HepG2 (cell line): ENCODE measurements around the gene SLC43A1. TPM values are rescaled to one million over a fixed set of nuclear protein-coding genes. Genes with fewer than 3 reads are reported as not detected.

ENCODE experiments used
- CENPX ChIP-seq: sonication (generic); formaldehyde crosslinking; IDR thresholded peaks from 2 replicates; pipeline ENCODE4 v1.9.0; 2021; ENCODE audit warnings: mild to moderate bottlenecking, missing genetic modification reagents, moderate library complexity
- GABPA ChIP-seq, 2 experiments: IDR thresholded peaks; 2 replicates each; pipeline ENCODE4 v1.6.1; 2011 to 2016; ENCODE audit warnings: low read depth in 2 of 2, low read length in 1 of 2, missing biosample characterization in 1 of 2, missing genetic modification characterization in 1 of 2
- GLMP ChIP-seq: sonication (generic); formaldehyde crosslinking; IDR thresholded peaks from 2 replicates; pipeline ENCODE4 v1.9.0; 2021; ENCODE audit warnings: missing genetic modification reagents, mild to moderate bottlenecking, borderline replicate concordance
- KLF16 ChIP-seq, 2 experiments: sonication (generic) in 1 of 2; formaldehyde crosslinking in 1 of 2; IDR thresholded peaks; 2 replicates each; pipeline versions ENCODE4 v1.6.1 to v1.8.0; 2016 to 2023; ENCODE audit warnings: missing genetic modification reagents in 2 of 2, missing compliant biosample characterization in 1 of 2
- MED1 ChIP-seq: sonication (generic); formaldehyde crosslinking; IDR thresholded peaks from 2 replicates; pipeline ENCODE4 v1.4.0; 2020; ENCODE audit warnings: missing genetic modification reagents
- MNT ChIP-seq: fragments of 450-650 bp; IDR thresholded peaks from 2 replicates; pipeline ENCODE4 v1.6.1; 2016
- MXD4 ChIP-seq: IDR thresholded peaks from 2 replicates; pipeline ENCODE4 v1.6.1; 2016; ENCODE audit warnings: mild to moderate bottlenecking, missing biosample characterization, missing genetic modification reagents
- NAIF1 ChIP-seq: sonication (generic); formaldehyde crosslinking; IDR thresholded peaks from 2 replicates; pipeline ENCODE4 v1.5.0; 2020; ENCODE audit warnings: mild to moderate bottlenecking, missing genetic modification reagents, borderline replicate concordance
- PHF5A ChIP-seq: IDR thresholded peaks from one replicate; pipeline ENCODE4 v1.6.1; 2018; ENCODE audit warnings: low read depth, missing genetic modification reagents; ENCODE audit not compliant: unreplicated experiment
- RARG ChIP-seq: sonication (generic); formaldehyde crosslinking; IDR thresholded peaks from 2 replicates; pipeline ENCODE4 v1.4.0; 2020; ENCODE audit warnings: low read depth, mild to moderate bottlenecking, missing genetic modification reagents
- SAFB2 ChIP-seq: sonication (generic); formaldehyde crosslinking; IDR thresholded peaks from 2 replicates; pipeline ENCODE4 v1.5.1; 2020; ENCODE audit warnings: missing genetic modification reagents, low read depth, mild to moderate bottlenecking, borderline replicate concordance
- SPEN ChIP-seq: sonication (generic); formaldehyde crosslinking; IDR thresholded peaks from 2 replicates; pipeline ENCODE4 v1.5.1; 2020; ENCODE audit warnings: low read depth, mild to moderate bottlenecking, missing genetic modification reagents
- TBX2 ChIP-seq: sonication (generic); formaldehyde crosslinking; IDR thresholded peaks from 2 replicates; pipeline ENCODE4 v1.5.0; 2020; ENCODE audit warnings: missing genetic modification reagents, mild to moderate bottlenecking, borderline replicate concordance
- TCF7L2 ChIP-seq: IDR thresholded peaks from 2 replicates; pipeline ENCODE4 v1.6.1; 2011; ENCODE audit warnings: mild to moderate bottlenecking, low read depth, low read length, moderate library complexity
- TEAD2 ChIP-seq: sonication (generic); formaldehyde crosslinking; IDR thresholded peaks from 2 replicates; pipeline ENCODE4 v1.9.0; 2021; ENCODE audit warnings: missing genetic modification reagents
- TGIF2 ChIP-seq: IDR thresholded peaks from 2 replicates; pipeline ENCODE4 v1.6.1; 2016; ENCODE audit warnings: control low read depth, missing compliant biosample characterization
- THAP7 ChIP-seq: sonication (generic); formaldehyde crosslinking; IDR thresholded peaks from 2 replicates; pipeline ENCODE4 v1.8.1; 2023; ENCODE audit warnings: mild to moderate bottlenecking, missing genetic modification reagents
- TOPORS ChIP-seq: sonication (generic); formaldehyde crosslinking; IDR thresholded peaks from 2 replicates; pipeline ENCODE4 v1.8.0; 2023; ENCODE audit warnings: mild to moderate bottlenecking, missing genetic modification reagents
- TRIM24 ChIP-seq: sonication (generic); formaldehyde crosslinking; IDR thresholded peaks from 2 replicates; pipeline ENCODE4 v1.8.0; 2022; ENCODE audit warnings: mild to moderate bottlenecking, missing genetic modification reagents
- ZFX ChIP-seq: sonication (generic); formaldehyde crosslinking; IDR thresholded peaks from 2 replicates; pipeline ENCODE4 v1.4.0; 2020; ENCODE audit warnings: mild to moderate bottlenecking, low read depth, missing genetic modification reagents, moderate library complexity
- ZNF160 ChIP-seq: sonication (generic); formaldehyde crosslinking; IDR thresholded peaks from 2 replicates; pipeline ENCODE4 v1.8.0; 2022; ENCODE audit warnings: mild to moderate bottlenecking, inconsistent platforms, missing genetic modification reagents
- ZNF282 ChIP-seq: fragments of 450-650 bp; IDR thresholded peaks from 2 replicates; pipeline ENCODE4 v1.6.1; 2018; ENCODE audit not compliant: partially characterized antibody
- ZNF317 ChIP-seq: sonication (generic); formaldehyde crosslinking; IDR thresholded peaks from 2 replicates; pipeline ENCODE4 v1.5.0; 2020; ENCODE audit warnings: mild to moderate bottlenecking, missing genetic modification reagents
- ZNF484 ChIP-seq: sonication (generic); formaldehyde crosslinking; IDR thresholded peaks from 2 replicates; pipeline ENCODE4 v1.5.1; 2020; ENCODE audit warnings: mild to moderate bottlenecking, low read depth, missing genetic modification reagents, borderline replicate concordance
- ZNF572 ChIP-seq: sonication (generic); formaldehyde crosslinking; IDR thresholded peaks from 2 replicates; pipeline ENCODE4 v1.5.1; 2020; ENCODE audit warnings: mild to moderate bottlenecking, missing genetic modification reagents
- ZNF670 ChIP-seq: sonication (generic); formaldehyde crosslinking; IDR thresholded peaks from 2 replicates; pipeline ENCODE4 v1.8.0; 2022; ENCODE audit warnings: mild to moderate bottlenecking, missing genetic modification reagents, borderline replicate concordance
- ZNF776 ChIP-seq: sonication (generic); formaldehyde crosslinking; IDR thresholded peaks from 2 replicates; pipeline ENCODE4 v1.4.0; 2020; ENCODE audit warnings: mild to moderate bottlenecking, missing genetic modification reagents
- ZNF780A ChIP-seq: sonication (generic); formaldehyde crosslinking; IDR thresholded peaks from 2 replicates; pipeline ENCODE4 v1.8.0; 2022; ENCODE audit warnings: mild to moderate bottlenecking, missing genetic modification reagents, moderate library complexity
- polyA plus RNA-seq, 8 experiments: library from polyadenylated mRNA; depleted of rRNA in 3 of 8; stranded (reverse) in 7 of 8; unstranded in 1 of 8; fragments of >200 nt; fragmentation: Illumina TruSeq in 4 of 8; extraction: Trizol in 4 of 8; gene quantifications; 2 replicates each; pipeline versions ENCODE4 v1.2.1 to v1.2.3, GENCODE V29; 2011 to 2016; ENCODE audit warnings: low read depth in 4 of 8, missing spikeins in 1 of 8, mixed read lengths in 1 of 8; ENCODE audit not compliant: insufficient read depth in 1 of 8
- total RNA-seq, 5 experiments: library from RNA; depleted of rRNA; stranded (reverse); fragments of >200 nt; fragmentation: Illumina TruSeq; extraction: Trizol; gene quantifications; 2 replicates each; pipeline ENCODE4 v1.2.3, GENCODE V29; 2016; ENCODE audit warnings: low read depth in 1 of 5

Gene SLC43A1
- total and polyA plus RNA-seq, 2 of the 13 experiments (the other 11 are each of a cell fraction or from before 2014, with no cell fraction given): 72.3 to 87.6 TPM

GRCh38 chr11:57499413-57499982 lies 16.0 kb downstream of the SLC43A1 start (continued):
- TF ChIP-seq TGIF2 (CRISPR knock-in tag) (no peak), TBX2 (CRISPR knock-in tag) (no peak), ZNF572 (CRISPR knock-in tag) (no peak), SAFB2 (CRISPR knock-in tag) (no peak), NAIF1 (CRISPR knock-in tag) (no peak), ZNF670 (CRISPR knock-in tag) (no peak), SPEN (CRISPR knock-in tag) (no peak), ZNF776 (no peak), ZFX (CRISPR knock-in tag) (peak; percentile 69), MNT (no peak), GLMP (CRISPR knock-in tag) (no peak), ZNF780A (CRISPR knock-in tag) (no peak), PHF5A (CRISPR knock-in tag) (no peak), ZNF282 (no peak), GABPA (IDR thresholded peaks at IDR 0.05; ENCODE audit: low read depth, low read length) (no peak), GABPA (CRISPR knock-in tag; IDR thresholded peaks at IDR 0.05; ENCODE audit: low read depth) (peak; percentile 25; the same call in 1 of the 2 replicates), ZNF484 (CRISPR knock-in tag) (no peak), ZNF160 (CRISPR knock-in tag) (no peak), TOPORS (0 out of 2 replicates have a peak, but pooled peaks have one; percentile 35), CENPX (CRISPR knock-in tag) (no peak), KLF16 (CRISPR knock-in tag; IDR thresholded peaks at IDR 0.05) (no peak), TEAD2 (CRISPR knock-in tag) (no peak), TRIM24 (no peak), MED1 (CRISPR knock-in tag) (0 out of 2 replicates have a peak, but pooled peaks have one; percentile 38), RARG (no peak), TCF7L2 (no peak), MXD4 (CRISPR knock-in tag) (no peak; the same call in 1 of the 2 replicates), THAP7 (CRISPR knock-in tag) (no peak), ZNF317 (CRISPR knock-in tag) (no peak)
